HG03135 (cell line): Measurements from ENCODE around the gene CD47.

Experiments used
- ATAC-seq: cut with Tn5 transposase; IDR thresholded peaks from one replicate; pipeline ENCODE4 v1.9.1; 2021; ENCODE audit warnings: mild to moderate bottlenecking, moderate library complexity; ENCODE audit not compliant: unreplicated experiment

The CD47 gene

DNA sequence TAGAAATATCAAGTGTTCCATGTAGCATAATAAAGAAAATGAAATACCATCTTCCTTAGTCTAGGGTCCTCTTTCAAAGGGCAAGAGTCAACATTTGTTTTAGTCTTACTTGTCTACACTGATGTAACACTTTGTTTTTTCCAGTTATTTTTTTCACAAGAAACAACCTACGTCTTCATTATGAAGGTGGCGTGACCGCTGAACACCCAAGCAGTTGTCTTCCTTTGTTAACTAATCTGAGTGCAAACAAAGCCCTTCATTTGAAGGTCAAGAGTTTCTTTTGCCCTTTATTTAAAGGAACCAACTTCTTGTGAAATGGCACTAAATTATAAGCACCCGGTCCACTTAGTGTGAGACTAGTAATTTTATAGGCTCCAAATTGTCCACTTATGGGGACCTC is 73.2 kb downstream of the CD47 start:
- ATAC-seq: no peak

GRCh38 chr3:108014943-108015342 is 75.9 kb downstream of the CD47 start:
- no peak for ATAC-seq

DNA sequence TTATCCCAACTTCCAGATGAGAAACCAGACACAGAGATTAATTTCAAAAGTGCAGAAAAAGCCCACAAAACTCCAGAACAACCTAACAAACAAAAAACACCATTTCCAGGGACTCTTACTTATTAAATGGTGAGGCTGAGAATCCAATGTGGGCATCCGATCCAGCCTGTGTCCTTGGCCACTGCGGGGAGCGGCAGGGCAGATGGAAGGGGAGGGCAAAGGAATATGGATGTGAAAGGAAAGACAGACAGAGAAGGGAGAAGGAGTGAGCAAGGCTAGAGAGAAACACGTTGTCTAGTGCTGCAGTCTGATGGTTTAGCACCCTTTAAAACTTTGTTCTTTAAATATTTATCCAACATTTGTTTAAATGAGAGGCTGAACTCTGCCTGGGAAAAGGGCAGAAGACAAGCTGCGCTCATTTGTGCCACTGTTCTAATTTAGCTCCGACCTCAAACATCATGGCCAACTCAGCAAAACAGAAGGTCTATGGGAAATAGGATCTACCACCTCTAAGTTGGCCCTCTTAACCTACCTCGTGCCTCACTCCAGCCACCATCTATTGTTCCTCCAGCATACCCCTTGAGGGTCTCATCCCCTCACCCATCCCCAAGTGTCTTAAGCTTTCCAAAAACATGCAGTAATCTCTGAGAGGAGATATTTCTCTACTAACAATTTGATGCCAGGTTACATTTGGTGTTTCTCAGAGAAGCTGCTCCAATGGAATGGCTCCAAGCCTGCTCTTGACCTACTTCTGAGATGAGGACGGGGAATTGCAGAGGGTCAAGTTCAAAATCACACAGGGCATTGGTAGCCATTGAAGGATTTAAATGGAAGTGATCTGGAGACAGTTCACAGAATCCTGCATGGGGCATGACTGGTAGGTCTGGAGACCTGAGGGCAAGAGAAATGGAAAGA is 77.4 kb downstream of the CD47 start:
- ATAC-seq: no peak

DNA sequence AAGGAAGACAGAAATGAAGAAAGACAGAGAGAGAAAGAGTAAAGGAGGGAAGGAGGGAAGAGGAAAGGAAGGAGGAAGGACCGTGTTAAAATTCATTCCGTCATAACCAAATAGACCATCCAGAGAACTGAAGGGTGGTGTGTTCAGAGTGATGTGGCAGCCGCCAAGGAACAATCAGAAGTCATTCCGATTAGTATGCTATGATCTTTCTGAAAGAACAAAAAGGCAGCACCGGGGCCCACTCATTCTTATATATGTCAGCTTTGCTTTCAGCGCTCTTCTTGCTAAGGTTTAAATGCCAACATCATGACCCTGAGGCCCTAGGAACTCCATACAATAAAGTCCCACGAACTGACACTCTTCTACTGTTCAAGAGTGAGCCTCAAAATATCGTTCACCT is 78.5 kb downstream of the CD47 start:
- no peak for ATAC-seq

- no peak for ATAC-seq
These were observed 79.2 kb downstream of the CD47 start for GRCh38 chr3:108011616-108012015.

- ATAC-seq: no peak
These were observed 81.7 kb downstream of the CD47 start for GRCh38 chr3:108008931-108009639.

DNA sequence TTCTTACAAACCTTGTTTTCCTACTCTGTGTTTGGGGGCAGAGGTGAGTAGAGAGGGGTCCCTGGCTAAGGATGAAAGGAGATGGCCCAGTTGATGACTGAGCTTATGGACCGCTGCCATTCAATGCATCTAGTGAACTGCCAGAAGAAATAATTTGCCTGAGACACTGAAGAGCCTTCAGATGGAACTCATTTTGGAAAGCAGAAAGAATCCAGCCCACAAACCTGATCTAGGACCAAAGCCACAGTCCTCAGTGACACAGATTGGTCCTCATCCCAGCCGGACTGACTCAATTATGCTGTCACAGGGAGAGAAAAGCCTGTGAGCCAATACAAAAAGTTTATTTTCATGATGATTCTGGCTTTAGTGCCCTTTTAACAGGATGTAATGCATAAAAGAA is 82.7 kb downstream of the CD47 start:
- no peak for ATAC-seq

DNA sequence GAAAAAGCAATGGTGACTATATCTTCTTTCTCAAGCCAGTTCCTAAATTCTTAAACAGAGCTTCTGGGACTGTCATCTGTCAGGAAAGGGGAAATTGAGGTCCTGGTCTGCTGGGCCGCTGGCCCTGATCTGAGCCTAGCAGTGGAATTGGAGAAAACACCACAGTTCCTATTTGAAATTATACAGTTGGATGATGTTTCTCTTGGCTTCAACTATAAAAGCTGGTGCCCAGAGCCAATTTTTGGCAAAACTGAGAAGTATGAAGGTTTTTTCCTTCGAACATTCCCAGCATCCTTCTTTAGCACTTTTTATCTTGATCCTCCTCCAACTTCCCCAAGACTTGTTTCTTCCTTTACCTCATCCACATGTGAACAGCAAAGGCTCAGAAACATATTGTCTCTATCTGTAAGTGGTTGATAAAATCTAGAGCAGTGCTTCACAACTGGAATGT is 83.9 kb downstream of the CD47 start:
- ATAC-seq: no peak

- no peak for ATAC-seq
These were observed 84.6 kb downstream of the CD47 start for GRCh38 chr3:108006077-108006771.

- no peak for ATAC-seq
These were observed 86.2 kb downstream of the CD47 start for GRCh38 chr3:108004647-108005046.

GRCh38 chr3:108001457-108001856 is 89.4 kb downstream of the CD47 start:
- ATAC-seq: no peak

DNA sequence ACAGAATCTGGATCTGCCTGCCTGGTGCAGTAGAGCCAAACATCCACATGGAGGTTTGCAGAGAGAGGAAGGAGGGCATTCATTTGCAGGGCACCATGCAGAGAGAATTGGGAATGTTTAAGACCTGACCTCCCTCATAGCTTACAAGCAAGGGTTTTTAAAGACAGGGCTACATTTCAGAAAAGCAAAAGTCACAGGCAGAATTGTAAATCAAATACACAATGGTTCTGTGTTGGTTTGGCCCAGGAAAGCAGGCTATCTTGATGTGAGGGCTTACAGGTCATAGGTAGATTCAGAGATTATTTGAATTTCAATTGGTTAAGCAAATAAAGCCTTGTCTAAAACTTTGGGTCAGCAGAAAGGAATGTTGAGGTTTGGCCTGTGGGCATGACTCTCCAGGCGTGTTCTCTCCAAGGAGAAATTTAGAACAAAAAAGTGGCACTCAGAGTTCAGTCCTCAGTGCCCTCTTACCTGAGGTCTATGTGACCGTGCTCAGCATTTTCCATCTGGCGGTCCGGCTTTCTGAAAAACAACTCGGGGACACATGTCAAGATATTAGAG is 91.5 kb downstream of the CD47 start:
- ATAC-seq: no peak

GRCh38 chr3:107997671-107998070 is 93.2 kb downstream of the CD47 start:
- ATAC-seq: no peak

GRCh38 chr3:107995823-107996222 is 95.0 kb downstream of the CD47 start:
- ATAC-seq: no peak

DNA sequence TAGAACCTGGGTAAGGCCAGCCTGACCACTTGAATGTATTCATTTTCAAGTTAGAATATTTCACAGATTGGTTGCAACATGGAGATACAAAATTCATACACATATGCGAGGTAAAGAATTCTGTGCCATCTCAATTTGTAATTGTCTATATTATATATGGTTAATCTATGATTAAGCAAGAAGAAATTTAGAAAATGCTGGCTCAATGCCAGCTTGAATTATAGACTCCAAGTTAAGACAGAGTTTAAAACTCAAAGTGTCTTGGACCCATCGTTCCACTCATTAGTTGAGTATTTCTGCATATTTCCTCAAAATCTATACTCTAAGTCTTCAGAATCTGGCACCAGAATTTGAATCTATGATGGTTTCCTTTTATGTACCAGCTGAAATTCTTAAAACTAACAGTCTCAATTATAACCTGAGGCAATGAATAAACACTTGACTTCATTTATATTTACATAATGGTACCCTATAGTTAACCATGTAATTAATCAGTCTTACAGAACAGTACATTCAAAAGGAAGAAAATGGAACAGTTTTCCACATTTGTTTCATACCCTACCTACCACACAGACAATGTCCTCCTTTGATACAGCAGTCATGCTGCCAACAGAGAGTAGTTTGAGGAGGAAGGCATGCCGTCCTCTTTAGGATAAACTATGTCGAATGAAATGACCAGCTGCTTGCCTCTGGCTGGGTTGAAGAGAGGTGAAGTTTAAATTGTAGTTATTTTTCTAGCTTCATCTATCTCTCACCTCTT is 95.7 kb downstream of the CD47 start:
- no peak for ATAC-seq

DNA sequence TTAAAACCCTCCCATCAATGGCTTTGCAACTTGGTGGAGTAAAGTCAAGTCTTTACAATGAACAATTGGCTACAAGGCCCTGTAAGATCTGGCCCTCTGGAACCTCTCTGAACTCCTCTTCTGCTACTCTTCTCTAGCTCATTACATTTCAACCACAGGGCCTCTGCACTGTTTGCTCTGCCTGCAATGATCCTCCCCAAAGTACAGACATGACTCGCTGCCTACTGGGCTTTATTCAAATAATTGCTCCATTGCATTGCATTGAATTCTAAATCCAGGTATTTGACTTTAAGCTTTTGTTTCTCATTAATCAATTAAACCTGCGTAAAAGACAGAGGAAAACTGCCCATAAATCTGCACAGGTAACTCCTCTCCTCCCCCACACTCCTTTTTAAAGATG is 96.7 kb downstream of the CD47 start:
- ATAC-seq: no peak

- ATAC-seq: no peak
These were observed 97.1 kb downstream of the CD47 start for GRCh38 chr3:107993771-107994170.
